ENCODE results near the gene MMP3. TPM values are rescaled to one million over a fixed set of nuclear protein-coding genes. Genes with fewer than 3 reads are reported as not detected.

MMP3 gene
- total and polyA plus RNA-seq, 3 experiments from 2014 or later, result not detected

- Histone ChIP-seq H3K4me3 (ENCODE audit: low read length) (no peak overlapping the region), H3K27ac (ENCODE audit: low read depth, low read length) (no peak overlapping the region), H3K4me1 (ENCODE audit: insufficient read depth, low read length) (no peaks in the 10 kb centered on the region), H3K27me3 (ENCODE audit: insufficient read depth, low read length, poor library complexity, severe bottlenecking) (no peaks in the 10 kb centered on the region), H3K9me3 (ENCODE audit: low read length) (no peaks in the 10 kb centered on the region), H3K36me3 (ENCODE audit: insufficient read depth, low read length) (no peaks in the 10 kb centered on the region)
- Mint-ChIP-seq H3K4me3 (no peak overlapping the region), H3K4me1 (no peaks in the 10 kb centered on the region), H3K27me3 (peaks cover 0 to 9% of the 10 kb centered on the region in 2 donors), H3K36me3 (no peaks in the 10 kb centered on the region), H3K27ac (peak overlapping the region in 1 of 8 donors; percentile 50), H3K9me3 (no peaks in the 10 kb centered on the region)
- CTCF ChIA-PET, result no interaction called here
- no peak for DNase-seq
- POLR2A ChIA-PET, result no interaction called here
Measured at GRCh38 chr11:102793677-102794290, 49.6 kb downstream of the MMP3 start.

GRCh38 chr11:102792604-102793003 is 50.8 kb downstream of the MMP3 start:
- Mint-ChIP-seq H3K4me1 (no peaks in the 10 kb centered on the region), H3K27me3 (peaks cover 0 to 10% of the 10 kb centered on the region in 2 donors), H3K9me3 (no peaks in the 10 kb centered on the region), H3K27ac (no peak overlapping the region), H3K4me3 (no peak overlapping the region), H3K36me3 (no peaks in the 10 kb centered on the region)
- DNase-seq, result no peak
- no peaks in the 10 kb centered on the region for H3K4me1 ChIP-seq (ENCODE audit: insufficient read depth, low read length)
- no peaks in the 10 kb centered on the region for H3K27me3 ChIP-seq (ENCODE audit: insufficient read depth, low read length, poor library complexity, severe bottlenecking)
- POLR2A ChIA-PET, result no interaction called here
- CTCF ChIA-PET, result no interaction called here
- H3K36me3 ChIP-seq (ENCODE audit: insufficient read depth, low read length), result no peaks in the 10 kb centered on the region
- H3K4me3 ChIP-seq (ENCODE audit: low read length), result no peak overlapping the region
- H3K9me3 ChIP-seq (ENCODE audit: low read length), result no peaks in the 10 kb centered on the region
- no peak overlapping the region for H3K27ac ChIP-seq (ENCODE audit: low read depth, low read length)

GRCh38 chr11:102791271-102792036 is 52.0 kb downstream of the MMP3 start:
- H3K27ac ChIP-seq (ENCODE audit: low read depth, low read length), result no peak overlapping the region
- Mint-ChIP-seq H3K27ac (no peak overlapping the region), H3K4me3 (no peak overlapping the region), H3K9me3 (no peaks in the 10 kb centered on the region), H3K27me3 (peaks cover 0 to 10% of the 10 kb centered on the region in 2 donors), H3K36me3 (no peaks in the 10 kb centered on the region), H3K4me1 (no peaks in the 10 kb centered on the region)
- POLR2A ChIA-PET, result no interaction called here
- H3K27me3 ChIP-seq (ENCODE audit: insufficient read depth, low read length, poor library complexity, severe bottlenecking), result no peaks in the 10 kb centered on the region
- no peaks in the 10 kb centered on the region for H3K4me1 ChIP-seq (ENCODE audit: insufficient read depth, low read length)
- no peak for DNase-seq
- no peaks in the 10 kb centered on the region for H3K36me3 ChIP-seq (ENCODE audit: insufficient read depth, low read length)
- no peaks in the 10 kb centered on the region for H3K9me3 ChIP-seq (ENCODE audit: low read length)
- CTCF ChIA-PET, result no interaction called here
- no peak overlapping the region for H3K4me3 ChIP-seq (ENCODE audit: low read length)

- ChIA-PET CTCF (no interaction called here), POLR2A (no interaction called here)
- H3K36me3 Mint-ChIP-seq, result no peaks in the 10 kb centered on the region
- no peaks in the 10 kb centered on the region for H3K9me3 Mint-ChIP-seq
- no peaks in the 10 kb centered on the region for H3K4me1 ChIP-seq (ENCODE audit: insufficient read depth, low read length)
- no peak for DNase-seq
- peaks cover 0 to 17% of the 10 kb centered on the region in 2 donors for H3K27me3 Mint-ChIP-seq
- no peak overlapping the region for H3K27ac Mint-ChIP-seq
- no peak overlapping the region for H3K4me3 Mint-ChIP-seq
- H3K27me3 ChIP-seq (ENCODE audit: insufficient read depth, low read length, poor library complexity, severe bottlenecking), result no peaks in the 10 kb centered on the region
- H3K9me3 ChIP-seq (ENCODE audit: low read length), result no peaks in the 10 kb centered on the region
- H3K4me3 ChIP-seq (ENCODE audit: low read length), result no peak overlapping the region
- H3K27ac ChIP-seq (ENCODE audit: low read depth, low read length), result no peak overlapping the region
- H3K36me3 ChIP-seq (ENCODE audit: insufficient read depth, low read length), result no peaks in the 10 kb centered on the region
- H3K4me1 Mint-ChIP-seq, result no peaks in the 10 kb centered on the region
Measured at GRCh38 chr11:102788334-102788995, 54.9 kb downstream of the MMP3 start.

Other genes with a start within 250 kb of the MMP3 start
- not detected for gene MMP20, start 218.3 kb downstream of the MMP3 start, total RNA-seq
- gene MMP20, start 218.3 kb downstream of the MMP3 start, polyA plus RNA-seq, result not detected
- gene MMP27, start 137.8 kb downstream of the MMP3 start, total RNA-seq, result not detected
- gene MMP27, start 137.8 kb downstream of the MMP3 start, polyA plus RNA-seq, result not detected
- gene MMP8, start 118.7 kb downstream of the MMP3 start, total RNA-seq, result not detected
- gene MMP8, start 118.7 kb downstream of the MMP3 start, polyA plus RNA-seq, result not detected
- not detected for gene MMP10, start 63.0 kb downstream of the MMP3 start, total RNA-seq
- gene MMP10, start 63.0 kb downstream of the MMP3 start, polyA plus RNA-seq, result not detected
- gene MMP1, start 45.4 kb downstream of the MMP3 start, total RNA-seq, result not detected
- not detected for gene MMP1, start 45.4 kb downstream of the MMP3 start, polyA plus RNA-seq
- not detected for gene MMP12, start 31.4 kb upstream of the MMP3 start, total RNA-seq
- not detected for gene MMP12, start 31.4 kb upstream of the MMP3 start, polyA plus RNA-seq
- not detected for gene MMP13, start 112.1 kb upstream of the MMP3 start, total RNA-seq
- gene MMP13, start 112.1 kb upstream of the MMP3 start, polyA plus RNA-seq, result not detected
- gene DCUN1D5, start 248.6 kb upstream of the MMP3 start, total RNA-seq, result 10 to 100 TPM; 84.2 to 84.8 TPM
- 27.6 TPM for gene DCUN1D5, start 248.6 kb upstream of the MMP3 start, polyA plus RNA-seq